HG03280 (cell line): Measurements from ENCODE around the gene TMEM135.

ENCODE experiments used
- ATAC-seq: cut with Tn5 transposase; IDR thresholded peaks from one replicate; pipeline ENCODE4 v1.9.1; 2021; ENCODE audit warnings: mild to moderate bottlenecking, moderate library complexity; ENCODE audit not compliant: unreplicated experiment

TMEM135 gene

DNA sequence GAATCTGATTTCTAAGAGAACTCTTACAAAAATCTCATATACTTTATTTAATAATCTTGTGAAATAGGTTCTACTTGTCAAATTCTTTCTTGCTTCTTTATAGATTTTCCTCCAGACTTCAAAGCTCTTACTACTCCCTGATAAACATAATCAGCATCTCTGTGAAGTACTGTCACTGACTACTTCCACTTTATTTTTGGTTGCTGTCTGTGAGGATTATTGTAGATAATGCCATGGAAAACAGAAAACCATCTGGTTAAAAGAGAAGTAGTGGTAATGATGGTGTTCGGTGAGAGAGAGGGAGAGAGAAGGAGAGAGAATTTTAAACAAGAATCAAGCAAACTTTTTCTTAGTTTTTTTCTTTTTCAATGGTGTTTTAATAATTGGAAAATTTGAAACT is 152.3 kb downstream of the TMEM135 start:
- ATAC-seq = no peak

DNA sequence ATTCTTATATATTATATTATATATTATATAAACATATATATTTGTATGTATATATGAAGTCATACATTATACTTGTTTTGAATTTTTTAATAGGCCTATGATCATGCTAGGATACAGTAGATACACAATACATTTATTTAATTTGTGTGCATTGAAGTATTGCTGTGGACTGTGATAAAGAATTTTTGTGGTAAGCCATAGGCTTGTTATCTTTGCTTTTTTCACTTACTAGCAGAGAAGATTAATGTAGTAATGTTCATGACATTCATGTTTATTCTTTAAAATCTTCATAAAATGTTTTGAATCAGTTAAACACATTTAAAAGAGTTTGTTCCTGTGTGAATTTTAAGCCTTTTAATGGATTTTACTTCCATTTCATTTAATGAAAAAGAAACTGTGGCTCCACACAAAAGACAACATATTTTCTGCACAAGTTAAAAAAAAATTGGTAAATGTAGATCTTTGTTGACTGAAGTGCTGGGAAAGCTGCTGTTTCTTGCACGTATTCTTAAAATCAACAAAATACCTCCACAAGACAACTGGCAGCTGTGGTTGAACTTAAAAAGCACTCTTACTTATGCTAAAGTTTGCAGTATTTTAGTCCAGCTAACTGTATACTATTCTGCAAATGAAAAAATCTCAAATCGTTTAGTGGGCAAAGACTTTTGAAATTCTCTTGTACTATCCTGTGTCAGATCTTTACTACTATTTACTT is 156.2 kb downstream of the TMEM135 start:
- ATAC-seq = no peak

GRCh38 chr11:87194985-87195820 is 157.5 kb downstream of the TMEM135 start:
- no peak for ATAC-seq

GRCh38 chr11:87198266-87198881 is 160.6 kb downstream of the TMEM135 start:
- no peak for ATAC-seq

DNA sequence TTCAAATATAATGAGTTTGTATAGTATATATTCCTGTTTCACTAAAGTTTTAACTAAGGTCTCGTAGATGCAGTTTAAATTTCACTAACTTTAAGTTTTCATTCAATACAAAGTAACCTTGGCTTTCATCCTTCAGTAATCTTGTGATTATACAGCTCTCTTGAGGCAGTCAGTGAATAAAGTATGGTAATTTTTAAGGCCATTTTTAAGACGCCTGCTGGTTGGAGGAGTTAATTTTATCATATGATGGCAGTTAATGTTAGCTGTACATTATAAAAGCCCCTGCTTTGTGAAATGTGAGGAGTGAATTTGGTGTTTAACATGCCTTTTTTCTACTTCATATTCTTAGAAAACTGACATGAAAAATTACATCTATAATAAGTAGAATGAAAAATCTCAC is 163.6 kb downstream of the TMEM135 start:
- ATAC-seq = no peak

GRCh38 chr11:87203907-87204602 is 166.3 kb downstream of the TMEM135 start:
- no peak for ATAC-seq

DNA sequence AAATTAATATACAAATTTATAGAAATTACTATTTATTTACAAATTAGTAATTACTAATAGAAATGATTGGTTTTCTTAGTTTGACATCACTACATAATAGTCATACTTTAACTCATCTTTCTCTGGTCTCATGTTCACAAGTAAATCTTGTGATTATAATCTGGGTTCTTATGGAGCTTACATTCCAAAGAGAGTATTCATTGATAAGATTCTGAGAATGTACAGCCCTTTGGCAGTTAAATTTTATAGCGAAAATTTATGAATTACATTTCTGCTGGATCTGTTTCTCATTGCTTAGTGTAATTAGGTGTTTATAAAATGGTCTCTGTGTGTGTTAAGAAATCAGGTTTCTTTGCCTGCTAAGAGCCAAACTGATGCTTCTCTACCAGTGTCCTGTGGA is 175.2 kb downstream of the TMEM135 start:
- ATAC-seq = no peak

GRCh38 chr11:87213444-87213843 is 175.7 kb downstream of the TMEM135 start:
- peak; percentile 68 for ATAC-seq

GRCh38 chr11:87215236-87215635 is 177.5 kb downstream of the TMEM135 start:
- no peak for ATAC-seq

DNA sequence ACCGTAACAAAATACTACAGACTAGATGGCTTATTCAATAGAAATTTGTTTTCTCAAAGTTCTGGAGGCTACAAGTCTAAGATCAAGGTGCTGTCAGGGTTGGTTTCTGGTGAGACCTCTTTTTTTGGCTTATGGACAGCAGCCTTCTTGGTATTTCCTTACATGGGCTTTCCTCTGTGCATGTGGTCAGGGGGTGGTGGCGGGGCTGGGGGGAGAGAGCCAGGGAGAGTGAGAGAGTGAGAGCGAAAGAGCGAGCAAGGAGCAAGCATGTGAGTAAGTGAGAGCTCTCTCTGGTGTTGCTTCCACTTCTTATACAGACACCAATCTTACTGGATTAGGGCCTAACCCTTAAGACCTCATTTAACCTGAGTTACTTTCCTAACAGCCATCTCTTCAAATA is 181.5 kb downstream of the TMEM135 start:
- ATAC-seq = no peak

- no peak for ATAC-seq
Measured at GRCh38 chr11:87223816-87224215, 186.1 kb downstream of the TMEM135 start.

DNA sequence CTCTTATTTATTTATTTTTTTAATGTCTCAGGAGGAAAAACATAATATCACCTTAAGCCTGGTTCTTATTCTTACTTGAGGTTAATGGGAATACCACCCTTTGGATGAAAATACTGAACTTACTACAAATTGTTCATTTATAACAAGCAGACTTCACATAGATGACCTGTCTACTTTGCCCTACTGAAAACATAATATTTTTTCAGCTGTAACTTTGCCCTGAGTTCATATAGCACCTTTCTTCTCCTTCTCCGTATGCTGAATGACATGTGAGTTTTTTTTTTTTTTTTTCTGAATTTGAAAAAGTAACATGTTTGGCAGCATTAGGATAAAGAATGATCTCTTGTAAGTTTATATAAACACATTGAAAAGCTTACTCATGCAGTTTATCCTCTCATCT is 186.8 kb downstream of the TMEM135 start:
- no peak for ATAC-seq

DNA sequence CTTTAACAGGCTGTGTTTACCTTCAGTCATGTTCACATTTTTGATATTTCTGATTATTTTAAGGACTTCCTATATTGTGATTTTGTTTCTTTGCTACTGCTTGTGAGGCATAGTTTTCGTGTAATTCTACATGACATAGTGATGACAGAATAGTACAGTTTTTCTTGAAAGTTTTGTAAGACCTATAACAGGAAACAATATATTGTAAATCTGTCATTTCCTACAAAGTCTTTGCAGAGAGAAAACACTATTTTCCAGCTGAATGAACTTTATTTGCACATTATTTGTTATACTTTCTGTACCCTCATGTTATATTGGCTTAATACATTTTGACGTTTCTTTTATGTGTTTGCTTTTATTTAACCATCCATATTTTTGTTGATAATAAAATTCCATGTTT is 191.1 kb downstream of the TMEM135 start:
- ATAC-seq = no peak

DNA sequence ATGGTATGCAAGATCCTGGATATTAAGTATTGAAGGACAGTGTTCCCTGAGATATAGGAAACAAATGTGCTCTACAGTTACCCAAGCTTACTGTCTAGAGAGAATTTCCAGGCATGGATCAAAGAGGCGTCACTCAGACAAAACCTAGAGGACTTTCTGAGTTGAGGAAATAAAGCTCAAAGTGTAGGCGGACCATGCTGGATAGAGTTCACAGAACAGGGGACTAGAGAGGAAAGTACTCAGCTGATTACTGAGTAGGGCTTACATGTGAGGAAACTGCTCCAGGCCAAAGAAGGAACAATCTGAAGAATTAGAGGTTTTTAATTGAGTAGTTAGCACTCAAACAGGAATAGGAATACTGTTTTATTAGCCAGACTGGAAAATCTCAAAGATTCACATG is 193.3 kb downstream of the TMEM135 start:
- ATAC-seq = no peak

DNA sequence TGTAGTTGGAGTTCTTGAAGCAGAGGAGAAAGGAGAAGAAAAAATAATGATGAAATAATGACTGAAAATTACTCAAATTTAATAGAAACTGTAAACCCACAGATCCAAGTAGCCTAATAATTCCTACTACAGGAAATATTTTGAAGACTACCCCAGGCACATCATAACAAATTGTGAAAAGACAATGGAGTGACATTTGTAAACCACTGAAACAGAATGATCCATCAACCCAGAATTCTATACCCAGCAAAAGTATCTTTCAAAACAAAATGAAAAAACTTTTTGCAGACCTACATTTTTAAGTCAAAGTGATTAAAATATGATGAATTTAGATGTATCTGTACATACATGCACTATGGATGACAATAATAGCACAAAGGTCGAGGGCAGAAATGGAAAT is 194.6 kb downstream of the TMEM135 start:
- no peak for ATAC-seq

- ATAC-seq = no peak
Measured at GRCh38 chr11:87235366-87235765, 197.6 kb downstream of the TMEM135 start.

GRCh38 chr11:87236368-87236767 is 198.6 kb downstream of the TMEM135 start:
- ATAC-seq = no peak

DNA sequence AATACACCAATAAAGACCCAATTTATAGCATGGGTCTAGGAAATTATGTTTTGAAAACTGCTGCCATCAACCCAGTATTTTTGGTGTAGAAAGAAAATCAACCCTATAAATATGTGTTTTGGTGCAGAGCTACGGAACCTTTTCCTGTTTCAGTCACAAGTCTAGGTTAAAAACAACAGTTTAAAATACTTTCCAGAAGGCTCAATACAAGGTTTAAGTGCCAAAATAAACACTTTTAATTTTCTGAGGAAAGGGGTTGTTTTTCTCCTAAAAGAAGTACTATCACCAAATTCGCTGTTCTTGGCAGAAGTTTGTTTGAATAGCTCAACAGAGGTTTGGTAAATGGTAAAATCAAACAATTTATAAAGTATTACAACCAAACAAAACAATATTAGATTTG is 201.3 kb downstream of the TMEM135 start:
- no peak for ATAC-seq

GRCh38 chr11:87239531-87239930 is 201.8 kb downstream of the TMEM135 start:
- ATAC-seq = no peak

DNA sequence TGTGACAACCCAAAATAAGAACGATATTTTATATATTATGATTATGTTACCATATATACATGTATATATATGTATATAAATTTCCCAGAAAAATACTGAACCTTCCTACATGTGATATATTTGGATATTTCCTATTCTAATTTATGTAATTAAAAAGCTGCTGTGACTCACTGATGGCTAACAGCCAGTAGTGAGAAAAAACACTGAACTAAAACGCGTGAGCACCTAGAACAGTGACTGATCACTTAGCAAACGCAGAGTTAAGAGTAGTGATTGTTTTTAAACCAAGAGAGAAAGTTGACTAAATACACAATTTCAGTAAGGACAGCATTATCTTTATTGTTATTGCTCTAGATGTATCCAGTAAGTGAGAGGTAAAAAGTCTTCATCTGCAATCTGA is 213.8 kb downstream of the TMEM135 start:
- ATAC-seq = no peak

GRCh38 chr11:87252869-87253268 is 215.1 kb downstream of the TMEM135 start:
- ATAC-seq = no peak
